Effector memory CD4-positive, alpha-beta T cell (primary cell): Measurements from ENCODE around the gene SNPH.

Experiments
- DNase-seq, 3 donors: peaks; one replicate each; pipeline ENCODE4 v3.0.0-alpha.2; 2020
- H3K27ac ChIP-seq: 2 replicates; pipeline ENCODE4 v1.7.0; 2013; ENCODE audit warnings: mild to moderate bottlenecking, low read length, moderate library complexity; ENCODE audit not compliant: insufficient read depth, poor library complexity, severe bottlenecking
- H3K27me3 ChIP-seq: replicated peaks from 2 replicates; pipeline ENCODE4 v1.7.0; 2013; ENCODE audit warnings: mild to moderate bottlenecking, low read length; ENCODE audit not compliant: insufficient read depth, control insufficient read depth, poor library complexity, severe bottlenecking
- H3K36me3 ChIP-seq: 2 replicates; pipeline ENCODE4 v1.7.0; 2013; ENCODE audit warnings: mild to moderate bottlenecking, low read length, moderate library complexity; ENCODE audit not compliant: control insufficient read depth, insufficient read depth
- H3K4me1 ChIP-seq: 2 replicates; pipeline ENCODE4 v1.7.0; 2013; ENCODE audit warnings: low read length, mild to moderate bottlenecking; ENCODE audit not compliant: control insufficient read depth, insufficient read depth, poor library complexity, severe bottlenecking
- H3K4me3 ChIP-seq: 2 replicates; pipeline ENCODE4 v1.7.0; 2013; ENCODE audit warnings: low read length, low read depth, mild to moderate bottlenecking; ENCODE audit not compliant: insufficient read depth, poor library complexity, severe bottlenecking
- H3K9me3 ChIP-seq: 2 replicates; pipeline ENCODE4 v1.7.0; 2013; ENCODE audit warnings: mild to moderate bottlenecking, low read length, moderate library complexity; ENCODE audit not compliant: control insufficient read depth

The SNPH gene

DNA sequence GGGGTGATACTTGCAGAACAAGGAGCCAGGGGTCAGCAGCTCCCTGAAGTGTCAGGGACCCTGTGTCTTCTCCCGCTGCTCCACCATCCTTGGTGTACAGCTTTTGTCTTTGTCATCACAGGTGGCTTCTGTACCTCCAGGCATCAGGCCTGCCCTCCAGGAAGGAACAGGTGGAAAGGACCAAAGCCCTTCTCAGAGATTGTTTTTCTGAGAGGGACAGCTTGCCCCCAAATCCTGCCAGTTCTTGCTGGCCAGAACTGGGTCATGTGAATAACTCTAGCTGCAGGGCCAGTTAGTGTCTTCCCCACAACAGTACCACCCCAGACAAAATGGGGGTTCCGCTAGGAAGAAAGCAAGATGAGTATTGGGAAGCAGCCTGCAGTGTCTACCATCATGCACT is 31.4 kb downstream of the SNPH start:
- Histone ChIP-seq H3K27me3 (no peaks in the 10 kb centered on the region), H3K9me3 (no peaks in the 10 kb centered on the region), H3K27ac (no peak overlapping the region), H3K36me3 (no peaks in the 10 kb centered on the region), H3K4me1 (peaks cover 16% of the 10 kb centered on the region), H3K4me3 (no peak overlapping the region)
- no peak for DNase-seq

DNA sequence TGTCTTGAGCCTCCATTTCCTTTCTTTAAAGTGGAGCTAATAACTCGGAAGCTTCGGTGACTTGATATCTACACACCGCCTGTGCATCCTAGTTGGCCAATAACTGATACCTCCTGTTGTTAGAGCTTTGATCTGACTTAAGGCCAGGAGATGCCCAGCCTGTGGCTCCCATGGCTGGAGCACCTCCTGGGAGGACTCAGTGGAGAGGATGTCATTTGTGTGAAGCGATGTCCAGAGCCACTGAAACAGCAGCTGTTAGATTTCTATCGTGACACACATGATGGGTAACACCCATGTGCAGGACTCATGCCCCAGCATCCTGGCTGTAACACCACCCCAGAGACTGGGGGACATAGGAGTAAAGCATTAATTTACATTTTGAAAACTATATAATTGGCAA is 32.1 kb downstream of the SNPH start:
- DNase-seq: no peak
- Histone ChIP-seq H3K4me1 (peaks cover 16% of the 10 kb centered on the region), H3K36me3 (no peaks in the 10 kb centered on the region), H3K27ac (no peak overlapping the region), H3K4me3 (no peak overlapping the region), H3K9me3 (no peaks in the 10 kb centered on the region), H3K27me3 (no peaks in the 10 kb centered on the region)

DNA sequence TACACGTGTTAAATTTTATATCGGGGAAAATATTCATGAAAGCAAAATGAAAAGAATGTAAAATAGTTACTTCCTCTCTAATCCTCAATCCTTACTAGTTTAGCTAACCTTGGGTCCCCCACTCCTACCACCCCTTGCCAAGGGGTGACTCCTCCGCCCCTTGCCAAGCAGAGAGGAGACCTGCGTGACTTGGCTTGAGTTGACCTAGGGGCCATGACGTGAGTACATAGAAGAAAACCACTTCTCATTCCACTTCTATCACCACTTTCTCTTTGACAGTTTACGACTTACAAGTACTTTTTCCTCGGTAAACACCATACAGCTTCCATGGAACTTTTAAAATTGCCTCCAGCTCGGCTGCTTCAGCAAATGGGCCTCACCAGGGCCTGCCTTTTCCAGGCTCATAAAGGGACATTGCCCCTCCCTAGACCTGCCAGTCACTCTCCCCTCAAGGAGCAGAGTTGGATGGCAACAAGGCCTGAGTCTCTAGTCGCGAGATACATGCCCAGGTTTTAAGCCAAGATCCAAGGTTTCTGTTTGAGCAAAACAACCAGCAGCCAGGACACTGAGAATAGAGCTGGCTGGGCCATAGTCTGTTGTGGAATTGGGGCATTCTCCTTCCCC is 32.9 kb downstream of the SNPH start:
- Histone ChIP-seq H3K9me3 (no peaks in the 10 kb centered on the region), H3K4me3 (no peak overlapping the region), H3K27me3 (no peaks in the 10 kb centered on the region), H3K36me3 (no peaks in the 10 kb centered on the region), H3K4me1 (peaks cover 16% of the 10 kb centered on the region), H3K27ac (no peak overlapping the region)
- DNase-seq: no peak

DNA sequence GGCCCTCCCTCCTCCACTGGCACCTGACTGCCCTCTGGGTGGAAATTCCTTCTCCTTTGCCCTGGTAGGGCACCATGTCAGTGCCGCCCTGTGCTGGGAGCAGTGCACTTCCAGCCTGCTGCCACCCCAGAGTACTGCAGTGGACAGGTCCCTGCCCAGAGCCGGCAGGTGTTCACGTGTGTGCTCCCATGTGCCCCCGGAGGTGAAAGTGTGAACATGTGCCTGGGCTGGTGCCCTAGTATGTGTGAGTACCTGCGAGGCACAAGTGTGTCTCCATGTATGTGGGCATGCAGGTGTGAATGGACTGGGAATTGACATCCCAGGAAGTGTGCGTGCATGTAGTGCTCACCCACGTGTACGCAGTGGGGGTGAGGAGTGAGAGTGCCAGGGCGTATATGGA is 33.4 kb downstream of the SNPH start:
- no peak overlapping the region for H3K4me3 ChIP-seq
- H3K36me3 ChIP-seq: peaks cover 3% of the 10 kb centered on the region
- H3K9me3 ChIP-seq: no peaks in the 10 kb centered on the region
- H3K27me3 ChIP-seq: no peaks in the 10 kb centered on the region
- H3K27ac ChIP-seq: no peak overlapping the region
- no peak for DNase-seq
- peaks cover 16% of the 10 kb centered on the region for H3K4me1 ChIP-seq

DNA sequence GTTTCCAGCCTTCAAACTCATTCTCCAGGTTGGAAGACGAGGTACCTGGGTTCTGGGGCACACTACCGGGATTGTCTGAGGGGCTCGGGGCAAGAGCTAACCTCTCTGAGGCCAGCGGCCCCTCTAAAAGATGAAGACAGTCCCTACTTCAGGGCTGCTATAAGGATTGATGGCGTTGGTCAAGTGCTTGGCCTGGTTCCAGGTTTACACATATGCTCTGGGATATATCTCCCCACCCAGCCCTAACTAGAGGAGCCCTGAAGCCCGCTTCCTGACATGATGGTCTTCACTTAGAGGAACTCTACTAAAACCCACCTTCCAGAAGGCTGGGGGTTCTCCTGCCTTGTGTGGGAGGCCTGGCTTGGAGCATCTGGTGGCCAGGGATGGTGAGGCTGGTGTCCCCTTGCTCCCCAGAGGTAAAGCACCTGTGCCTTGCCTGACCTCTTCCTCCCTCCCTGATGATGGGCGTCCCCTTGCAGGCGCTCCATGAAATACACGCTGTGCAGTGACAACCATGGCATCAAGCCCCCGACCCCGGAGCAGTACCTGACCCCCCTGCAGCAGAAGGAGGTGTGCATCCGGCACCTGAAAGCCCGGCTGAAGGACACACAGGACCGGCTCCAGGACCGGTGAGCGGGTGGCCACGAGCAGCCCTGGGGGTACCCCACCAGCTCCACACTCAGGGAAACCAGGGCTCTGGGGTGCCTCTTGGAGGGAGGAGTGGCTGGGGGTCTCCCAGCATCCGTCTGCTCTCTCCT is 34.2 kb downstream of the SNPH start:
- H3K36me3 ChIP-seq: peaks cover 7% of the 10 kb centered on the region
- no peak overlapping the region for H3K27ac ChIP-seq
- peaks cover 16% of the 10 kb centered on the region for H3K4me1 ChIP-seq
- no peaks in the 10 kb centered on the region for H3K27me3 ChIP-seq
- H3K9me3 ChIP-seq: no peaks in the 10 kb centered on the region
- no peak for DNase-seq
- no peak overlapping the region for H3K4me3 ChIP-seq

DNA sequence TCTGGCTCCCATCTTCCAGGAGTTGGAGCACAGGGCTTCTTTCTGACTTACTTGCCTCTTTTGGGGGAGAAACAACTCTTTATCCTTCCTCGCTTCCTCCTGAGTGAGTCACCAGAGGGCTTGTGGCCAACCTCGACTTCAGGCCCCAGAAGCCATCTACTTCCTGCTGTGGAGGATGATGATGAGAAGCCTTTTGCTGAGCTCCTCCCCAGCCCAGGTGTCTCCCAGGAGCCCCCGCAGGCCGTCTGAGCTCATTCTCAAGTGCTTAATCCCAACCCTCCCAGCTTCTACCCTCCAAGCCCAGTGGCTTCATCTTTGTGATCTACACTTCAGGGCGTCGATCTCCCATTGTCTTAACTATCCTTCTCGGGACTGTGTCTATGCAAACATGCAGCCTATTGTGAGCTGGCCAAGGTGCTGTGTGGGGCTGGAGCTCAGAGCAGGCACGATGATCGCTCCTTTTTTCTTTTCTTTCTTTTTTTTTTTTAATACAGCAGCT is 35.0 kb downstream of the SNPH start:
- H3K27me3 ChIP-seq: no peaks in the 10 kb centered on the region
- H3K4me3 ChIP-seq: no peak overlapping the region
- no peaks in the 10 kb centered on the region for H3K9me3 ChIP-seq
- peaks cover 9% of the 10 kb centered on the region for H3K36me3 ChIP-seq
- DNase-seq: no peak
- H3K27ac ChIP-seq: no peak overlapping the region
- peaks cover 16% of the 10 kb centered on the region for H3K4me1 ChIP-seq

DNA sequence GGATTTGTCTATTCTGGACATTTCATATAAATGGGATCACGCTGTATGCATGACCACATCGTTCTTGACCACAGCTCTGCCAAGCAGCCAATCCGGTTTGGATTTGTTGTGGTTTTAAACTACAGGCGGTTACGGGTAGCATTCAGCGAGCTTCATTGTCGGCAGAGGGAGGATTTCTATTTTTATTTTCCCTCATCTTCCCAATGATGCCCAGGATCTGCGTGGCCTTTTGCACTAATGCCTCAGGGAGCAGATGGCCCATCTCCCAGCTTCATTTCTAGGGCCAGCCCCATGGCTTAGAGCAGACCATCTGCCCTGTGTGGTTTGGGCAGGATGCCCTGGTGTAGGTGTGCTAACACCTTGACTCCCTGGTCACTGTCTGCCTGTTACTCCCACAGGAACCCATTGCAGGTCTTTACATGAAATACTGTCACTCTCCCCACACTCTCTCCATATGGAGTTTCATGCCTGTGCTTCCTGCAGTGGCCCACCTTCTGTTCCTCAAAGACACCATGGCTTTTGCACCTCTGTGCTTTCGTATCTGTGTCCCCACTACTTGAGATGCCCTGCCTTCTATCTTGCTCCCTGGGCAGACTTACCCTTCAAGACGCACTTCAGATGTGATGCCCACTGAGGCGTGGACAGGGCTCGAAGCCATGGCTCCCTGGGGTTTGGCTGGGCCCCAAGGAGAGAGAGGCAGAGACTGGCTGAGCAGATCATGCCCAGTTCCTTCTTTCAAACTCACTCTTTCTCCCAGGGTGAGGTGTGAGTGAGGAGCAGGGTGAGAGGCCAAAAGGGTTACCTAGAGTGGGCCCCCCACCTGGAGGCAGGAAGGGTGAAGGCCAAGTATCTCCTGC is 36.8 kb downstream of the SNPH start:
- Histone ChIP-seq H3K4me1 (peaks cover 16% of the 10 kb centered on the region), H3K27ac (no peak overlapping the region), H3K36me3 (peaks cover 9% of the 10 kb centered on the region), H3K27me3 (no peaks in the 10 kb centered on the region), H3K4me3 (no peak overlapping the region), H3K9me3 (no peaks in the 10 kb centered on the region)
- DNase-seq: no peak

DNA sequence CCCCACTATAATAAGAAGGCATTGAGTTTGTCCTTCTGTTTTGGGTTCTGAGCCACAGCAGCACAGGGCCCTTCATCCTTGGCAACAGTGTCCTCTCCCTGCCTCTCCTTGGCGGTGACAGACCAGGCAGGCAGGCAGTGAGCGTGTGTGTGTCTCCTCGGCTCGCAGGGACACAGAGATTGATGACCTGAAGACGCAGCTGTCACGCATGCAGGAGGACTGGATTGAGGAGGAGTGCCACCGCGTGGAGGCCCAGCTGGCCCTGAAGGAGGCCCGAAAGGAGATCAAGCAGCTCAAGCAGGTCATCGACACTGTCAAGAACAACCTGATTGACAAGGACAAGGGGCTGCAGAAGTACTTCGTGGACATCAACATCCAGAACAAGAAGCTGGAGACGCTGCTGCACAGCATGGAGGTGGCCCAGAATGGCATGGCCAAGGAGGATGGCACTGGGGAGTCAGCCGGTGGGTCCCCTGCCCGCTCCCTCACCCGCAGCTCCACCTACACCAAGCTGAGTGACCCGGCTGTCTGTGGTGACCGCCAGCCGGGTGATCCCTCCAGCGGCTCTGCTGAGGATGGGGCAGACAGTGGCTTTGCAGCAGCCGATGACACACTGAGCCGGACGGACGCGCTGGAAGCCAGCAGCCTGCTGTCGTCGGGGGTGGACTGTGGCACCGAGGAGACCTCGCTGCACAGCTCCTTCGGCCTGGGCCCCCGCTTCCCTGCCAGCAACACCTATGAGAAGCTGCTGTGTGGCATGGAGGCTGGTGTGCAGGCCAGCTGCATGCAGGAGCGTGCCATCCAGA is 38.8 kb downstream of the SNPH start:
- H3K9me3 ChIP-seq: no peaks in the 10 kb centered on the region
- H3K4me1 ChIP-seq: peaks cover 15% of the 10 kb centered on the region
- no peaks in the 10 kb centered on the region for H3K27me3 ChIP-seq
- no peak overlapping the region for H3K27ac ChIP-seq
- H3K4me3 ChIP-seq: no peak overlapping the region
- DNase-seq: no peak
- H3K36me3 ChIP-seq: peaks cover 9% of the 10 kb centered on the region

DNA sequence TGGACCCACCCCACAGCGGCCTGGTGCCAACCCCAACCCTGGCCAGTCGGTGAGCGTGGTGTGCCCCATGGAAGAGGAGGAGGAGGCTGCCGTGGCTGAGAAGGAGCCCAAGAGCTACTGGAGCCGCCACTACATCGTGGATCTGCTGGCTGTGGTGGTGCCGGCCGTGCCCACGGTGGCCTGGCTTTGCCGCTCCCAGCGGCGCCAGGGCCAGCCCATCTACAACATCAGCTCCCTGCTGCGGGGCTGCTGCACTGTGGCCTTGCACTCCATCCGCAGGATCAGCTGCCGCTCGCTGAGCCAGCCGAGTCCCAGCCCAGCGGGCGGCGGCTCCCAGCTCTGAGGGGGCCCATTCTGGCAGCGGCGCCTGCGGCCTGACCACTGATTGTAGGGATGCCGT is 39.6 kb downstream of the SNPH start:
- Histone ChIP-seq H3K36me3 (peaks cover 9% of the 10 kb centered on the region), H3K27ac (no peak overlapping the region), H3K4me3 (no peak overlapping the region), H3K4me1 (peaks cover 7% of the 10 kb centered on the region), H3K9me3 (no peaks in the 10 kb centered on the region), H3K27me3 (no peaks in the 10 kb centered on the region)
- DNase-seq: no peak
